ENCODE data around the gene GABRB1. TPM values are rescaled to one million over a fixed set of nuclear protein-coding genes. Genes with fewer than 3 reads are reported as not detected.

Gene GABRB1
- total and polyA plus RNA-seq, 2 donors (not counting 1 experiment from before 2014, with no cell fraction given): 0.05 to 0.17 TPM

DNA sequence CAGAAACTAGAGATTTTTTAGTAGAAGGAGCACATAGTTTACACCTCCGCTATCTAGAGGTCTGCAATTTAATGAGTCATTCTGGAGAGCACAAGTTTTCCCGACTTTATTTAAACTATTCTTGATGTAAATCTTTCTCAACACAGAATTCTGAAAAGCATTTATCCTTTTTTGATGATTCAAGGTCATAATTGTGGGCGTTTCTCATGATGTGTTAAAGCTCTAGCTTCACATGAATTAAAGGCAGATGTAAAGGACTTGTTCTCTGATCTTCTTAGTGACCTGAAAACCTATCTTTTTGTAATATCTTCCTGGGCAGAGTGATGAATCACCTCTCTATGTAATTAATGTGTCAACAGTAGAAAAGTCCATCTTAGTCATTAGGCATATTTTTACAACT, 303.3 kb downstream of the GABRB1 start:
- Histone ChIP-seq H4K20me1 (ENCODE audit: control insufficient read depth, extremely low read depth, insufficient read depth, low read length) (no peaks in the 10 kb centered on the region), H3K27ac (ENCODE audit: insufficient read depth, low read length) (no peak overlapping the region), H3K36me3 (ENCODE audit: control insufficient read depth, insufficient read depth, low read length) (no peaks in the 10 kb centered on the region), H3K27me3 (ENCODE audit: control insufficient read depth, insufficient read depth, low read length) (no peaks in the 10 kb centered on the region), H3K79me2 (ENCODE audit: control insufficient read depth, insufficient read depth, low read length) (no peaks in the 10 kb centered on the region), H3K4me1 (ENCODE audit: control insufficient read depth, extremely low read depth, insufficient read depth, low read length) (no peaks in the 10 kb centered on the region), H3K9ac (ENCODE audit: insufficient read depth, low read length) (no peak overlapping the region), H2AFZ (ENCODE audit: low read length) (no peak overlapping the region), H3K4me3 (replicated peaks in 1 of 4; ENCODE audit: control extremely low read depth in 1 of 4, insufficient read depth in 1 of 4, low read depth in 3 of 4, low read length in 4 of 4) (no peak overlapping the region), H3K9me3 (ENCODE audit: control insufficient read depth, insufficient read depth, low read depth, low read length) (no peaks in the 10 kb centered on the region), H3K4me2 (ENCODE audit: extremely low read depth, insufficient read depth, low read length) (no peak overlapping the region)
- TF ChIP-seq, protein P1, sequence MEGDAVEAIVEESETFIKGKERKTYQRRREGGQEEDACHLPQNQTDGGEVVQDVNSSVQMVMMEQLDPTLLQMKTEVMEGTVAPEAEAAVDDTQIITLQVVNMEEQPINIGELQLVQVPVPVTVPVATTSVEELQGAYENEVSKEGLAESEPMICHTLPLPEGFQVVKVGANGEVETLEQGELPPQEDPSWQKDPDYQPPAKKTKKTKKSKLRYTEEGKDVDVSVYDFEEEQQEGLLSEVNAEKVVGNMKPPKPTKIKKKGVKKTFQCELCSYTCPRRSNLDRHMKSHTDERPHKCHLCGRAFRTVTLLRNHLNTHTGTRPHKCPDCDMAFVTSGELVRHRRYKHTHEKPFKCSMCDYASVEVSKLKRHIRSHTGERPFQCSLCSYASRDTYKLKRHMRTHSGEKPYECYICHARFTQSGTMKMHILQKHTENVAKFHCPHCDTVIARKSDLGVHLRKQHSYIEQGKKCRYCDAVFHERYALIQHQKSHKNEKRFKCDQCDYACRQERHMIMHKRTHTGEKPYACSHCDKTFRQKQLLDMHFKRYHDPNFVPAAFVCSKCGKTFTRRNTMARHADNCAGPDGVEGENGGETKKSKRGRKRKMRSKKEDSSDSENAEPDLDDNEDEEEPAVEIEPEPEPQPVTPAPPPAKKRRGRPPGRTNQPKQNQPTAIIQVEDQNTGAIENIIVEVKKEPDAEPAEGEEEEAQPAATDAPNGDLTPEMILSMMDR (conservative IDR thresholded peaks at IDR 0.05 in 1 of 2, IDR thresholded peaks at IDR 0.05 in 1 of 2; ENCODE audit: low read depth in 1 of 2, low read length in 2 of 2): no peak
- TF ChIP-seq EZH2 (IDR thresholded peaks at IDR 0.05; ENCODE audit: low read length, missing control alignments): no peak
- DNase-seq (ENCODE audit: low read depth in 2 of 2): peak; percentile 11 to 66

GRCh38 chr4:47337893-47338292, 306.5 kb downstream of the GABRB1 start:
- H3K27ac ChIP-seq (ENCODE audit: insufficient read depth, low read length): no peak overlapping the region
- TF ChIP-seq, protein P1 (conservative IDR thresholded peaks at IDR 0.05 in 1 of 2, IDR thresholded peaks at IDR 0.05 in 1 of 2; ENCODE audit: low read depth in 1 of 2, low read length in 2 of 2): no peak
- no peak for TF ChIP-seq EZH2 (IDR thresholded peaks at IDR 0.05; ENCODE audit: low read length, missing control alignments)
- no peaks in the 10 kb centered on the region for H3K27me3 ChIP-seq (ENCODE audit: control insufficient read depth, insufficient read depth, low read length)
- no peaks in the 10 kb centered on the region for H4K20me1 ChIP-seq (ENCODE audit: control insufficient read depth, extremely low read depth, insufficient read depth, low read length)
- no peaks in the 10 kb centered on the region for H3K4me1 ChIP-seq (ENCODE audit: control insufficient read depth, extremely low read depth, insufficient read depth, low read length)
- no peaks in the 10 kb centered on the region for H3K79me2 ChIP-seq (ENCODE audit: control insufficient read depth, insufficient read depth, low read length)
- H2AFZ ChIP-seq (ENCODE audit: low read length): no peak overlapping the region
- DNase-seq (ENCODE audit: low read depth in 2 of 2): no peak
- H3K9ac ChIP-seq (ENCODE audit: insufficient read depth, low read length): no peak overlapping the region
- no peak overlapping the region for H3K4me2 ChIP-seq (ENCODE audit: extremely low read depth, insufficient read depth, low read length)
- no peak overlapping the region for H3K4me3 ChIP-seq (replicated peaks in 1 of 4; ENCODE audit: control extremely low read depth in 1 of 4, insufficient read depth in 1 of 4, low read depth in 3 of 4, low read length in 4 of 4)
- no peaks in the 10 kb centered on the region for H3K36me3 ChIP-seq (ENCODE audit: control insufficient read depth, insufficient read depth, low read length)
- no peaks in the 10 kb centered on the region for H3K9me3 ChIP-seq (ENCODE audit: control insufficient read depth, insufficient read depth, low read depth, low read length)

- Histone ChIP-seq H3K9ac (ENCODE audit: insufficient read depth, low read length) (no peak overlapping the region), H4K20me1 (ENCODE audit: control insufficient read depth, extremely low read depth, insufficient read depth, low read length) (no peaks in the 10 kb centered on the region), H3K4me3 (replicated peaks in 1 of 4; ENCODE audit: control extremely low read depth in 1 of 4, insufficient read depth in 1 of 4, low read depth in 3 of 4, low read length in 4 of 4) (no peak overlapping the region), H3K79me2 (ENCODE audit: control insufficient read depth, insufficient read depth, low read length) (no peaks in the 10 kb centered on the region), H3K36me3 (ENCODE audit: control insufficient read depth, insufficient read depth, low read length) (no peaks in the 10 kb centered on the region), H3K4me2 (ENCODE audit: extremely low read depth, insufficient read depth, low read length) (no peak overlapping the region), H3K27me3 (ENCODE audit: control insufficient read depth, insufficient read depth, low read length) (no peaks in the 10 kb centered on the region), H3K9me3 (ENCODE audit: control insufficient read depth, insufficient read depth, low read depth, low read length) (no peaks in the 10 kb centered on the region), H3K4me1 (ENCODE audit: control insufficient read depth, extremely low read depth, insufficient read depth, low read length) (no peaks in the 10 kb centered on the region), H3K27ac (ENCODE audit: insufficient read depth, low read length) (no peak overlapping the region), H2AFZ (ENCODE audit: low read length) (no peak overlapping the region)
- TF ChIP-seq, protein P1 (conservative IDR thresholded peaks at IDR 0.05 in 1 of 2, IDR thresholded peaks at IDR 0.05 in 1 of 2; ENCODE audit: low read depth in 1 of 2, low read length in 2 of 2): no peak
- no peak for TF ChIP-seq EZH2 (IDR thresholded peaks at IDR 0.05; ENCODE audit: low read length, missing control alignments)
- DNase-seq (ENCODE audit: low read depth in 2 of 2): no peak
Observed at GRCh38 chr4:47340914-47341313, 309.5 kb downstream of the GABRB1 start.

Measured in fibroblast of lung (primary cell).